SKM-1 treated with dmso at 0.1 percent for 144 hours (cell line): ENCODE measurements around the gene SHROOM1.

Experiments
- DNase-seq: peaks from one replicate; lab custom pipeline; 2025; ENCODE audit not compliant: unreplicated experiment; lab: John Stamatoyannopoulos, UW

The SHROOM1 gene

GRCh38 chr5:132825834-132826391 lies 4.5 kb downstream of the SHROOM1 start:
- no peak for DNase-seq

- DNase-seq, result no peak
Observed at GRCh38 chr5:132825033-132825833, 5.2 kb downstream of the SHROOM1 start.

- DNase-seq, result no peak
Observed at GRCh38 chr5:132824426-132824825, 6.0 kb downstream of the SHROOM1 start.

GRCh38 chr5:132823481-132824050 lies 6.9 kb downstream of the SHROOM1 start:
- DNase-seq, result no peak

GRCh38 chr5:132822650-132823480 lies 7.6 kb downstream of the SHROOM1 start:
- DNase-seq, result no peak

- no peak for DNase-seq
Observed at GRCh38 chr5:132821791-132822190, 8.7 kb downstream of the SHROOM1 start.

- DNase-seq, result no peak
Observed at GRCh38 chr5:132821350-132821749, 9.1 kb downstream of the SHROOM1 start.

GRCh38 chr5:132820162-132820754 lies 10.2 kb downstream of the SHROOM1 start:
- peak; percentile 75 for DNase-seq

GRCh38 chr5:132819468-132819867 lies 11.0 kb downstream of the SHROOM1 start:
- no peak for DNase-seq

- DNase-seq, result no peak
Observed at GRCh38 chr5:132817011-132817410, 13.4 kb downstream of the SHROOM1 start.

GRCh38 chr5:132816554-132816953 lies 13.9 kb downstream of the SHROOM1 start:
- DNase-seq, result no peak

- no peak for DNase-seq
Observed at GRCh38 chr5:132816083-132816482, 14.4 kb downstream of the SHROOM1 start.

GRCh38 chr5:132815454-132815853 lies 15.0 kb downstream of the SHROOM1 start:
- DNase-seq, result no peak

- no peak for DNase-seq
Observed at GRCh38 chr5:132814503-132815294, 15.7 kb downstream of the SHROOM1 start.

- DNase-seq, result no peak
Observed at GRCh38 chr5:132813599-132814502, 16.6 kb downstream of the SHROOM1 start.

GRCh38 chr5:132812781-132813598 lies 17.5 kb downstream of the SHROOM1 start, which contains the start of gene SOWAHA:
SOWAHA (plus strand) TSS chr5:132813302; CDS start chr5:132813622, 320 bp downstream.
- no peak for DNase-seq

- peak; percentile 10 for DNase-seq
Observed at GRCh38 chr5:132812123-132812765, 18.2 kb downstream of the SHROOM1 start.

GRCh38 chr5:132810605-132811004 lies 19.8 kb downstream of the SHROOM1 start:
- no peak for DNase-seq
